Astrocyte (in vitro differentiated cells and primary cell): ENCODE measurements around the gene PTRH1.

Experiments used
- CTCF ChIP-seq: IDR thresholded peaks from 2 replicates; pipeline ENCODE4 v1.5.1; 2011; ENCODE audit warnings: low read depth, mild to moderate bottlenecking, inconsistent platforms, low read length, moderate library complexity; ENCODE audit not compliant: insufficient read depth
- EZH2 ChIP-seq: IDR thresholded peaks from 2 replicates; pipeline ENCODE4 v1.6.1; 2012; ENCODE audit warnings: mild to moderate bottlenecking, low read length, inconsistent platforms; ENCODE audit not compliant: insufficient read depth

- TF ChIP-seq EZH2: no peak
- no peak for TF ChIP-seq CTCF
Measured at GRCh38 chr9:127708952-127709587, 6.4 kb downstream of the PTRH1 start.
